GM06990 (cell line): Measurements from ENCODE around the gene UTP3.
"Not testable (repeated sequence)": the region's sequence is repeated elsewhere in the genome, so short reads cannot be mapped to it uniquely, and the experiment has no call there.

Experiments
- DNase-seq: peaks from one replicate; pipeline ENCODE4 v3.0.0-alpha.2; 2011; ENCODE audit not compliant: insufficient read length; ENCODE audit errors: extremely low read depth
- H3K27me3 ChIP-seq: replicated peaks from 2 replicates; pipeline ENCODE4 v1.6.0; 2011; ENCODE audit warnings: low read length; ENCODE audit not compliant: control insufficient read depth, insufficient read depth
- H3K36me3 ChIP-seq: 2 replicates; pipeline ENCODE4 v1.5.1; 2011; ENCODE audit warnings: low read length; ENCODE audit not compliant: control insufficient read depth, insufficient read depth
- H3K4me3 ChIP-seq: replicated peaks from 2 replicates; pipeline ENCODE4 v1.5.1; 2011; ENCODE audit warnings: low read depth, mild to moderate bottlenecking, control low read depth, low read length
- CTCF ChIP-seq: IDR thresholded peaks from 2 replicates; pipeline ENCODE4 v1.5.1; 2011; ENCODE audit warnings: low read length, control low read depth, mild to moderate bottlenecking, inconsistent platforms; ENCODE audit not compliant: insufficient read depth, poor library complexity, severe bottlenecking

The UTP3 gene

GRCh38 chr4:70687821-70688794 lies at the start of gene UTP3:
Gene UTP3, plus strand, starts transcription at chr4:70688532. Its CDS starts 146 bp downstream, at chr4:70688678.
- Histone ChIP-seq H3K36me3 (no peaks in the 10 kb centered on the region), H3K27me3 (no peaks in the 10 kb centered on the region), H3K4me3 (peak within 1 kb of the TSS; percentile 96)
- peak; percentile 93 for DNase-seq
- peak; percentile 98 for TF ChIP-seq CTCF

GRCh38 chr4:70640192-70640591 lies 48.1 kb upstream of the UTP3 start:
- DNase-seq = no peak
- Histone ChIP-seq H3K36me3 (no peaks in the 10 kb centered on the region), H3K4me3 (no peak overlapping the region), H3K27me3 (no peaks in the 10 kb centered on the region)
- TF ChIP-seq CTCF = no peak

GRCh38 chr4:70650741-70651140 lies 37.6 kb upstream of the UTP3 start:
- DNase-seq, H3K4me3 ChIP-seq, H3K27me3 ChIP-seq, H3K36me3 ChIP-seq: not testable (repeated sequence)

GRCh38 chr4:70651864-70652506 lies 36.3 kb upstream of the UTP3 start:
- Histone ChIP-seq H3K27me3 (no peaks in the 10 kb centered on the region), H3K4me3 (no peak overlapping the region), H3K36me3 (no peaks in the 10 kb centered on the region; the same call in 1 of the 2 replicates)
- TF ChIP-seq CTCF = peak; percentile 35
- no peak for DNase-seq

- Histone ChIP-seq H3K4me3 (no peak overlapping the region), H3K36me3 (no peaks in the 10 kb centered on the region; the same call in 1 of the 2 replicates), H3K27me3 (no peaks in the 10 kb centered on the region)
- no peak for TF ChIP-seq CTCF
- no peak for DNase-seq
Measured at GRCh38 chr4:70654605-70655011, 33.7 kb upstream of the UTP3 start.

GRCh38 chr4:70657326-70657725 lies 31.0 kb upstream of the UTP3 start:
- no peaks in the 10 kb centered on the region for H3K27me3 ChIP-seq
- TF ChIP-seq CTCF = no peak
- DNase-seq = no peak
- H3K4me3 ChIP-seq = no peak overlapping the region
- no peaks in the 10 kb centered on the region; the same call in 1 of the 2 replicates for H3K36me3 ChIP-seq
